ENCODE data around the gene DENND1B.

Gene DENND1B

GRCh38 chr1:197686702-197687355 is 88.5 kb downstream of the DENND1B start:
- no CpG with 5 or more reads among the region's 6 CpGs for WGBS (ENCODE audit: insufficient coverage, insufficient read length)
- Histone ChIP-seq H3K27ac (ENCODE audit: low read length) (no peak overlapping the region), H3K9me3 (ENCODE audit: control insufficient read depth, insufficient read depth, low read length) (no peaks in the 10 kb centered on the region), H3K36me3 (ENCODE audit: control insufficient read depth, insufficient read depth, low read length) (no peaks in the 10 kb centered on the region), H3K27me3 (ENCODE audit: control insufficient read depth, insufficient read depth, low read length) (no peaks in the 10 kb centered on the region), H3K4me3 (ENCODE audit: low read length) (no peak overlapping the region), H3K4me1 (ENCODE audit: control insufficient read depth, insufficient read depth, low read length) (no peaks in the 10 kb centered on the region)
- DNase-seq (ENCODE audit: low read depth, low spot score) = no peak

GRCh38 chr1:197686231-197686630 is 89.0 kb downstream of the DENND1B start:
- Histone ChIP-seq H3K36me3 (ENCODE audit: control insufficient read depth, insufficient read depth, low read length) (no peaks in the 10 kb centered on the region), H3K27ac (ENCODE audit: low read length) (no peak overlapping the region), H3K4me3 (ENCODE audit: low read length) (no peak overlapping the region), H3K27me3 (ENCODE audit: control insufficient read depth, insufficient read depth, low read length) (no peaks in the 10 kb centered on the region), H3K4me1 (ENCODE audit: control insufficient read depth, insufficient read depth, low read length) (no peaks in the 10 kb centered on the region), H3K9me3 (ENCODE audit: control insufficient read depth, insufficient read depth, low read length) (no peaks in the 10 kb centered on the region)
- WGBS (ENCODE audit: insufficient coverage, insufficient read length) = no CpG with 5 or more reads among the region's 2 CpGs
- DNase-seq (ENCODE audit: low read depth, low spot score) = no peak

DNA sequence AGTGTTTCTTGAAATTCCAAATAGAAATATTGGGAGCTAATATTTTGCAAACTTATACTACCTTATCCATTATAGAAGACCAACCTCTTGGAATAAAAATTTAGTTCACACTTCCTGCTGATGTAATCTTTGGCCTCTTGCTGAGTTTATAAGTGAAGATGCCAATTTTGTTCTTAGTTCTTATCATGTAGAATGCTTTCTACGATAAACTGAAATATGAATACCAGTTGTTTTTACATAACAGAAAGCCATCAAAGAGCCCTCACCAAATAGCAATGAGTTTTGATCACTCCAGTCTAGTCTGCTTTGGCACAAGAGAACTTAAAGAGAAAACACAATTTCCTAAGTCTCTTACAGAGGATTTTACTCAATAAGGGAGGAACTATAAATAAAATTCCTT is 89.5 kb downstream of the DENND1B start:
- Histone ChIP-seq H3K4me3 (ENCODE audit: low read length) (no peak overlapping the region), H3K36me3 (ENCODE audit: control insufficient read depth, insufficient read depth, low read length) (no peaks in the 10 kb centered on the region), H3K27me3 (ENCODE audit: control insufficient read depth, insufficient read depth, low read length) (no peaks in the 10 kb centered on the region), H3K9me3 (ENCODE audit: control insufficient read depth, insufficient read depth, low read length) (no peaks in the 10 kb centered on the region), H3K4me1 (ENCODE audit: control insufficient read depth, insufficient read depth, low read length) (no peaks in the 10 kb centered on the region), H3K27ac (ENCODE audit: low read length) (no peak overlapping the region)
- no CpG with 5 or more reads among the region's 1 CpG for WGBS (ENCODE audit: insufficient coverage, insufficient read length)
- no peak for DNase-seq (ENCODE audit: low read depth, low spot score)

- Histone ChIP-seq H3K27me3 (ENCODE audit: control insufficient read depth, insufficient read depth, low read length) (no peaks in the 10 kb centered on the region), H3K9me3 (ENCODE audit: control insufficient read depth, insufficient read depth, low read length) (no peaks in the 10 kb centered on the region), H3K4me3 (ENCODE audit: low read length) (no peak overlapping the region), H3K36me3 (ENCODE audit: control insufficient read depth, insufficient read depth, low read length) (no peaks in the 10 kb centered on the region), H3K27ac (ENCODE audit: low read length) (no peak overlapping the region), H3K4me1 (ENCODE audit: control insufficient read depth, insufficient read depth, low read length) (no peaks in the 10 kb centered on the region)
- DNase-seq (ENCODE audit: low read depth, low spot score) = no peak
- no CpG with 5 or more reads among the region's 6 CpGs for WGBS (ENCODE audit: insufficient coverage, insufficient read length)
Observed at GRCh38 chr1:197683895-197684553, 91.3 kb downstream of the DENND1B start.

DNA sequence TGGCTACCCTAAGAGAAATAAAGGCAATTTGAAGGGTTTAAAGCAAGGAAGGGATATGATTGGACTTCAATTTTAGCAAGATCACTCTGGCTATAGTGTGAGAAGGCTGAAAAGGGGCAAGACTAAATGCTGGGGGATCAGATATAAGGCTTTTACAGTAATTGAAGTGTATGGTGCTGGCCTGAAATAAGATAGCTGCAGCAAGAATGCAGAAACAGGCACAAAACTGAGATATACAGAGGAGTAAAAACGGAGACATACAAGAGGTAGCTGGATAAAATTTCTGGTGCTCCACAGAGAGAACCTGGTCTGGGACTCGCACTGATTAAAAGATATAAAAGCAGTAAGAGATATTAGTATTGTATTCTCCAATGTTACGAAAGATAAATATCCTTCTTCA is 92.0 kb downstream of the DENND1B start:
- Histone ChIP-seq H3K36me3 (ENCODE audit: control insufficient read depth, insufficient read depth, low read length) (no peaks in the 10 kb centered on the region), H3K9me3 (ENCODE audit: control insufficient read depth, insufficient read depth, low read length) (no peaks in the 10 kb centered on the region), H3K4me3 (ENCODE audit: low read length) (no peak overlapping the region), H3K27ac (ENCODE audit: low read length) (no peak overlapping the region), H3K27me3 (ENCODE audit: control insufficient read depth, insufficient read depth, low read length) (no peaks in the 10 kb centered on the region), H3K4me1 (ENCODE audit: control insufficient read depth, insufficient read depth, low read length) (no peaks in the 10 kb centered on the region)
- WGBS (ENCODE audit: insufficient coverage, insufficient read length) = no CpG with 5 or more reads among the region's 3 CpGs
- DNase-seq (ENCODE audit: low read depth, low spot score) = no peak

- Histone ChIP-seq H3K4me1 (ENCODE audit: control insufficient read depth, insufficient read depth, low read length) (no peaks in the 10 kb centered on the region), H3K4me3 (ENCODE audit: low read length) (no peak overlapping the region), H3K9me3 (ENCODE audit: control insufficient read depth, insufficient read depth, low read length) (no peaks in the 10 kb centered on the region), H3K27me3 (ENCODE audit: control insufficient read depth, insufficient read depth, low read length) (no peaks in the 10 kb centered on the region), H3K27ac (ENCODE audit: low read length) (no peak overlapping the region), H3K36me3 (ENCODE audit: control insufficient read depth, insufficient read depth, low read length) (no peaks in the 10 kb centered on the region)
- no CpG with 5 or more reads among the region's 1 CpG for WGBS (ENCODE audit: insufficient coverage, insufficient read length)
- DNase-seq (ENCODE audit: low read depth, low spot score) = no peak
Observed at GRCh38 chr1:197680311-197680710, 95.0 kb downstream of the DENND1B start.

DNA sequence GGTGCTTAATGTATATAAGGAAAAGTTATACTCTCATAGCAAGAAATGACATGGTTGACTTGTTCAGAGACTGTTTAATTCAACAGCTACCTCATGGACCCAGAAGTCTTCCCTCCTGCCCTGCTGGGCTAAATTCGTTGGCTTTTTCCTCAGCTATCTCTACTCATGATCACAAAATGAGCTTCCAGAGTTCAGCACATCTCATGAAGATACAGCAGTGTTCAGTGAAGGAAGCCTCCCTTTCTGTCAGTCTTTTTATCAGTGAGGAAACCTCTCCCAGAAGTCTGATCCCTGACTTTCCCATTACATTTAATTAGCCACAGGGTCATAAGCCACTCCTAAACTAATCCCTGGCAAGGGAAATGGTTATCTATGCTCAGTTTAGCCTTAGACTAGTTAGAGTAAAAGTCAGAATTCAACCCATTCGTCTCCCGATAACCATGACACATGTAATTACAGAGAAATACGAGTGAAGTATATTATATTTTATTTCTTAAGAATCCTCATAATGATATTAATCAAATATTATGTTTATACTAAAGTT is 97.5 kb downstream of the DENND1B start:
- no peaks in the 10 kb centered on the region for H3K9me3 ChIP-seq (ENCODE audit: control insufficient read depth, insufficient read depth, low read length)
- H3K27ac ChIP-seq (ENCODE audit: low read length) = no peak overlapping the region
- DNase-seq (ENCODE audit: low read depth, low spot score) = no peak
- no peaks in the 10 kb centered on the region for H3K36me3 ChIP-seq (ENCODE audit: control insufficient read depth, insufficient read depth, low read length)
- H3K4me3 ChIP-seq (ENCODE audit: low read length) = no peak overlapping the region
- no CpG with 5 or more reads among the region's 4 CpGs for WGBS (ENCODE audit: insufficient coverage, insufficient read length)
- no peaks in the 10 kb centered on the region for H3K27me3 ChIP-seq (ENCODE audit: control insufficient read depth, insufficient read depth, low read length)
- H3K4me1 ChIP-seq (ENCODE audit: control insufficient read depth, insufficient read depth, low read length) = peaks cover 1% of the 10 kb centered on the region; the same call in 1 of the 2 replicates

- Histone ChIP-seq H3K27ac (ENCODE audit: low read length) (no peak overlapping the region), H3K4me3 (ENCODE audit: low read length) (no peak overlapping the region), H3K4me1 (ENCODE audit: control insufficient read depth, insufficient read depth, low read length) (peaks cover 1% of the 10 kb centered on the region; the same call in 1 of the 2 replicates), H3K9me3 (ENCODE audit: control insufficient read depth, insufficient read depth, low read length) (no peaks in the 10 kb centered on the region), H3K27me3 (ENCODE audit: control insufficient read depth, insufficient read depth, low read length) (no peaks in the 10 kb centered on the region), H3K36me3 (ENCODE audit: control insufficient read depth, insufficient read depth, low read length) (no peaks in the 10 kb centered on the region)
- DNase-seq (ENCODE audit: low read depth, low spot score) = no peak
- no CpG with 5 or more reads among the region's 3 CpGs for WGBS (ENCODE audit: insufficient coverage, insufficient read length)
Observed at GRCh38 chr1:197677313-197677712, 98.0 kb downstream of the DENND1B start.

GRCh38 chr1:197675583-197676208 is 99.6 kb downstream of the DENND1B start:
- DNase-seq (ENCODE audit: low read depth, low spot score) = no peak
- no peaks in the 10 kb centered on the region for H3K27me3 ChIP-seq (ENCODE audit: control insufficient read depth, insufficient read depth, low read length)
- peaks cover 1% of the 10 kb centered on the region; the same call in 1 of the 2 replicates for H3K4me1 ChIP-seq (ENCODE audit: control insufficient read depth, insufficient read depth, low read length)
- H3K4me3 ChIP-seq (ENCODE audit: low read length) = no peak overlapping the region
- H3K9me3 ChIP-seq (ENCODE audit: control insufficient read depth, insufficient read depth, low read length) = no peaks in the 10 kb centered on the region
- H3K36me3 ChIP-seq (ENCODE audit: control insufficient read depth, insufficient read depth, low read length) = no peaks in the 10 kb centered on the region
- H3K27ac ChIP-seq (ENCODE audit: low read length) = no peak overlapping the region
- WGBS (ENCODE audit: insufficient coverage, insufficient read length) = 100% methylated on average over 2 of the region's 5 CpGs

GRCh38 chr1:197674286-197674685 is 101.0 kb downstream of the DENND1B start:
- WGBS (ENCODE audit: insufficient coverage, insufficient read length) = no CpG with 5 or more reads among the region's 3 CpGs
- no peak overlapping the region for H3K4me3 ChIP-seq (ENCODE audit: low read length)

More at GRCh38 chr1:197674286-197674685, 101.0 kb downstream of the DENND1B start:
- no peak for DNase-seq (ENCODE audit: low read depth, low spot score)
- peaks cover 1% of the 10 kb centered on the region; the same call in 1 of the 2 replicates for H3K4me1 ChIP-seq (ENCODE audit: control insufficient read depth, insufficient read depth, low read length)
- H3K27me3 ChIP-seq (ENCODE audit: control insufficient read depth, insufficient read depth, low read length) = no peaks in the 10 kb centered on the region
- no peaks in the 10 kb centered on the region for H3K9me3 ChIP-seq (ENCODE audit: control insufficient read depth, insufficient read depth, low read length)
- no peak overlapping the region for H3K27ac ChIP-seq (ENCODE audit: low read length)
- no peaks in the 10 kb centered on the region for H3K36me3 ChIP-seq (ENCODE audit: control insufficient read depth, insufficient read depth, low read length)
